Adrenal gland (tissue), 5 donors: ENCODE results near the gene TRMT6.

ENCODE experiments used
- CTCF ChIP-seq, 6 experiments: fragments of 450-650 bp in 4 of 6; fragments of 200-600 bp in 2 of 6; sonication (generic) in 1 of 6; IDR thresholded peaks; 1 replicate in 5 of 6; 2 replicates in 1 of 6; pipeline versions ENCODE4 v1.5.1 to v1.8.0; 2016 to 2021; ENCODE audit warnings: antibody characterized with exemption in 6 of 6, mild to moderate bottlenecking in 2 of 6, moderate library complexity in 1 of 6
- POLR2A ChIP-seq, 2 donors: fragments of 450-650 bp; IDR thresholded peaks; one replicate each; pipeline ENCODE4 v1.6.1; 2017; ENCODE audit warnings: antibody characterized with exemption in 2 of 2, mild to moderate bottlenecking in 2 of 2, moderate library complexity in 1 of 2
- donor health status: DM: no; HTN: no; CAD: no.

DNA sequence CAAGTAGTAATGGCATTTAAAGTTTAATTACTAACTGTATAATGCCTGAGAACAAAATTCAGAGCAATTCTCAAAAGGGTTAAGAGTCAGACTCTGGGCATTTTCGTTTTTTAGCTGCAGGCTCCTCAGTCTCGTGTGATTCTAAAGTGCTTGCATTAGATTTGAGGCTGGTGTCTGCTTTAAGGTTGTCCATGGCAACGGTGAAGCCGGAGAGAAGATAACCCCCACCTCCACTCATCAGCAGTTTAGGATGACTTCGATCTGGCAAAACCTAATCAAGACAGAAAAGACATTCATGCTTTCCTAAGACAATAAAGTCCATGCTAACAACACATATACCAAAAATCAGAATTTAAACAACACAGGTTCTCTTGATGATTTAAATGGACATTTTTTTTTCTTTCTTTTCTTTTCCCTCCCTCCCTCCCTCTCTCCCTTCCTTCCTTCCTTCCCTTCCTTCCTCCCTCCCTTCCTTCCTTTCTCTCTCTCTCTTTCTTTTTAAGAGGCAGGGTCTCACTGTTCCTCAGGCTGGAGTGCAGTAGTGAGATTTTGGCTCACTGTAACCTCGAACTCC is 11.8 kb downstream of the TRMT6 start:
- TF ChIP-seq CTCF (IDR thresholded peaks at IDR 0.05) (no peak), POLR2A (IDR thresholded peaks at IDR 0.05) (no peak)
